HG03571 (cell line): ENCODE data around the gene FANCC.

Experiments used
- ATAC-seq: cut with Tn5 transposase; IDR thresholded peaks from one replicate; pipeline ENCODE4 v1.9.1; 2021; ENCODE audit not compliant: unreplicated experiment

FANCC gene

GRCh38 chr9:95076696-95077052 lies 240.8 kb downstream of the FANCC start:
- no peak for ATAC-seq

- no peak for ATAC-seq
Observed at GRCh38 chr9:95075700-95076099, 241.8 kb downstream of the FANCC start.

GRCh38 chr9:95074632-95075031 lies 242.9 kb downstream of the FANCC start:
- ATAC-seq = no peak

- no peak for ATAC-seq
Observed at GRCh38 chr9:95073918-95074317, 243.6 kb downstream of the FANCC start.

- ATAC-seq = no peak
Observed at GRCh38 chr9:95073042-95073607, 244.4 kb downstream of the FANCC start.

- no peak for ATAC-seq
Observed at GRCh38 chr9:95071925-95072324, 245.6 kb downstream of the FANCC start.

GRCh38 chr9:95071450-95071849 lies 246.1 kb downstream of the FANCC start:
- ATAC-seq = no peak

GRCh38 chr9:95070549-95071021 lies 246.9 kb downstream of the FANCC start:
- no peak for ATAC-seq

- ATAC-seq = no peak
Observed at GRCh38 chr9:95067897-95068296, 249.6 kb downstream of the FANCC start.

- no peak for ATAC-seq
Observed at GRCh38 chr9:95067057-95067456, 250.5 kb downstream of the FANCC start.

GRCh38 chr9:95065224-95065623 lies 252.3 kb downstream of the FANCC start:
- no peak for ATAC-seq

GRCh38 chr9:95063300-95063699 lies 254.2 kb downstream of the FANCC start:
- ATAC-seq = no peak

- ATAC-seq = no peak
Observed at GRCh38 chr9:95062596-95063065, 254.9 kb downstream of the FANCC start.

- no peak for ATAC-seq
Observed at GRCh38 chr9:95061916-95062595, 255.5 kb downstream of the FANCC start.

- no peak for ATAC-seq
Observed at GRCh38 chr9:95060916-95061315, 256.6 kb downstream of the FANCC start.

GRCh38 chr9:95060234-95060633 lies 257.3 kb downstream of the FANCC start:
- no peak for ATAC-seq

- no peak for ATAC-seq
Observed at GRCh38 chr9:95058795-95059386, 258.6 kb downstream of the FANCC start.

GRCh38 chr9:95058121-95058785 lies 259.3 kb downstream of the FANCC start:
- ATAC-seq = no peak

GRCh38 chr9:95057101-95057500 lies 260.4 kb downstream of the FANCC start:
- no peak for ATAC-seq

GRCh38 chr9:95055851-95056551 lies 261.5 kb downstream of the FANCC start:
- ATAC-seq = no peak

- ATAC-seq = no peak
Observed at GRCh38 chr9:95055334-95055850, 262.1 kb downstream of the FANCC start.
